Endothelial cell of umbilical vein (primary cell): Measurements from ENCODE around the gene ADRA2A. TPM values are rescaled to one million over a fixed set of nuclear protein-coding genes. Genes with fewer than 3 reads are reported as not detected.

Experiments used
- BruUV-seq: library from RNA; stranded (reverse); fragments of 400-500 nt; replicated peaks from 2 replicates; lab custom pipeline; 2021; lab: Mats Ljungman, UMichigan
- CTCF ChIA-PET: fragments of 300-600, 350-600 bp; sonication (Branson Sonifier 250); formaldehyde crosslinking; loops from one replicate; lab custom pipeline; 2021; ENCODE audit warnings: antibody characterized with exemption, inconsistent platforms; lab: Charles Lee
- POLR2A ChIA-PET: fragments of 300-600, 350-600 bp; sonication (Branson Sonifier 250); formaldehyde crosslinking; loops from one replicate; lab custom pipeline; 2021; ENCODE audit warnings: antibody characterized with exemption, inconsistent platforms; lab: Charles Lee
- DNase-seq: peaks from one replicate; pipeline ENCODE4 v3.0.0-alpha.2; 2011; ENCODE audit warnings: low read depth, low spot score
- FAIRE-seq: peaks from 2 replicates; lab custom pipeline; 2011; peaks lifted over from hg19 to GRCh38; lab: Jason Lieb, UNC
- H2AFZ ChIP-seq: 2 replicates; pipeline ENCODE4 v1.6.0; 2012; ENCODE audit warnings: low read depth, low read length, control low read depth, inconsistent platforms
- H3K27ac ChIP-seq: 2 replicates; pipeline ENCODE4 v1.5.1; 2011; ENCODE audit warnings: low read depth, mild to moderate bottlenecking, control low read depth, low read length, moderate library complexity; ENCODE audit not compliant: insufficient read depth
- H3K27me3 ChIP-seq, 2 experiments: 2 replicates each; pipeline versions ENCODE4 v1.6.0 to v1.6.1; 2011; ENCODE audit warnings: low read length in 2 of 2, mixed read lengths in 1 of 2; ENCODE audit not compliant: control insufficient read depth in 2 of 2, insufficient read depth in 2 of 2
- H3K36me3 ChIP-seq, 2 experiments: 2 replicates in 1 of 2; 3 replicates in 1 of 2; pipeline ENCODE4 v1.5.1; 2011; ENCODE audit warnings: low read length in 2 of 2, mild to moderate bottlenecking in 1 of 2, moderate library complexity in 1 of 2; ENCODE audit not compliant: control insufficient read depth in 2 of 2, insufficient read depth in 2 of 2; ENCODE audit errors: extremely low read depth in 1 of 2
- H3K4me1 ChIP-seq: 3 replicates; pipeline ENCODE4 v1.5.1; 2011; ENCODE audit warnings: mild to moderate bottlenecking, low read length; ENCODE audit not compliant: control insufficient read depth, insufficient read depth; ENCODE audit errors: extremely low read depth
- H3K4me2 ChIP-seq: 2 replicates; pipeline ENCODE4 v1.6.1; 2011; ENCODE audit warnings: low read length, control low read depth, mixed read lengths; ENCODE audit not compliant: insufficient read depth
- H3K4me3 ChIP-seq, 3 experiments: fragments of 200-600 bp in 1 of 3; sonication (generic), shearing (Covaris generic) in 1 of 3; replicated peaks in 1 of 3; 2 replicates each; pipeline ENCODE4 v1.5.1; 2011 to 2016; ENCODE audit warnings: control low read depth in 3 of 3, low read length in 3 of 3, mild to moderate bottlenecking in 2 of 3, inconsistent platforms in 1 of 3, low read depth in 1 of 3, moderate library complexity in 1 of 3; ENCODE audit not compliant: insufficient read depth in 1 of 3
- H3K79me2 ChIP-seq: 2 replicates; pipeline ENCODE4 v1.6.0; 2012; ENCODE audit warnings: low read length, inconsistent platforms; ENCODE audit not compliant: control insufficient read depth, insufficient read depth
- H3K9ac ChIP-seq: replicated peaks from 2 replicates; pipeline ENCODE3; 2011; ENCODE audit warnings: low read length, control low read depth; ENCODE audit not compliant: insufficient read depth; ENCODE audit errors: extremely low read depth
- H3K9me1 ChIP-seq: replicated peaks from 3 replicates; pipeline ENCODE4 v1.6.0; 2011; ENCODE audit warnings: mild to moderate bottlenecking, low read length; ENCODE audit not compliant: control insufficient read depth, insufficient read depth; ENCODE audit errors: extremely low read depth
- H3K9me3 ChIP-seq: replicated peaks from 2 replicates; pipeline ENCODE4 v1.5.1; 2012; ENCODE audit warnings: low read length, inconsistent platforms; ENCODE audit not compliant: control insufficient read depth, insufficient read depth
- H4K20me1 ChIP-seq: replicated peaks from 2 replicates; pipeline ENCODE3; 2011; ENCODE audit warnings: mild to moderate bottlenecking, low read length; ENCODE audit not compliant: control insufficient read depth, insufficient read depth; ENCODE audit errors: extremely low read depth
- CTCF ChIP-seq, 2 donors: IDR thresholded peaks; 1 replicate in 1 of 2; 2 replicates in 1 of 2; pipeline ENCODE4 v1.5.1; 2011; ENCODE audit warnings: low read length in 2 of 2, mild to moderate bottlenecking in 2 of 2, moderate library complexity in 2 of 2, control low read depth in 1 of 2, inconsistent platforms in 1 of 2, low read depth in 1 of 2; ENCODE audit not compliant: insufficient read depth in 1 of 2; ENCODE audit errors: extremely low read depth in 1 of 2
- EZH2 ChIP-seq: IDR thresholded peaks from 2 replicates; pipeline ENCODE4 v1.6.1; 2012; ENCODE audit warnings: borderline replicate concordance, low read depth, mild to moderate bottlenecking, moderate library complexity, low read length, inconsistent platforms; ENCODE audit not compliant: severe bottlenecking
- FOS ChIP-seq: IDR thresholded peaks from 2 replicates; pipeline ENCODE4 v1.6.1; 2011; ENCODE audit warnings: mild to moderate bottlenecking, low read length, moderate library complexity, borderline replicate concordance; ENCODE audit not compliant: insufficient read depth
- GATA2 ChIP-seq: IDR thresholded peaks from 2 replicates; pipeline ENCODE4 v1.7.0; 2011; ENCODE audit warnings: low read depth, mild to moderate bottlenecking, moderate library complexity, mixed read lengths, low read length; ENCODE audit not compliant: insufficient read length, insufficient read depth
- JUN ChIP-seq: IDR thresholded peaks from 2 replicates; pipeline ENCODE4 v1.6.1; 2011; ENCODE audit warnings: borderline replicate concordance, low read depth; ENCODE audit not compliant: insufficient read length, insufficient read depth
- MYC ChIP-seq: IDR thresholded peaks from one replicate; pipeline ENCODE4 v1.6.1; 2011; ENCODE audit warnings: mild to moderate bottlenecking, low read depth, low read length
- POLR2A ChIP-seq: IDR thresholded peaks from 2 replicates; pipeline ENCODE4 v1.6.1; 2012; ENCODE audit warnings: low read depth, mild to moderate bottlenecking, control low read depth, low read length
- POLR2AphosphoS5 ChIP-seq: IDR thresholded peaks from 2 replicates; pipeline ENCODE4 v1.6.1; 2012; ENCODE audit warnings: low read depth, mild to moderate bottlenecking, control low read depth, low read length, moderate library complexity; ENCODE audit not compliant: insufficient read depth
- dilution Hi-C: fragments of 300-500 bp; cut with MboI; formaldehyde crosslinking; loops from one replicate; pipeline ENCODE4 v1.15.0; 2019; ENCODE audit warnings: low sequenced_read_pairs; ENCODE audit not compliant: extremely low pct_ligation_motif_present
- intact Hi-C: fragments of 100-400 bp; cut with micrococcal nuclease; formaldehyde crosslinking; loops from one replicate; pipeline ENCODE4 v1.10.0; 2022
- polyA plus RNA-seq, 4 experiments: library from polyadenylated mRNA; depleted of rRNA in 3 of 4; stranded (reverse) in 3 of 4; unstranded in 1 of 4; fragments of >200 nt; gene quantifications; 2 replicates each; pipeline versions ENCODE4 v1.2.1 to v1.2.3, GENCODE V29; 2011 to 2012; ENCODE audit warnings: missing spikeins in 1 of 4
- total RNA-seq: library from RNA; stranded (reverse); gene quantifications from 2 replicates; pipeline ENCODE4 v1.2.3, GENCODE V29; 2021
- TF ChIP-seq, protein P1 (sequence below): IDR thresholded peaks from 2 replicates; pipeline ENCODE4 v1.6.1; 2011; ENCODE audit not compliant: insufficient read depth, insufficient read length

ADRA2A gene
- total and polyA plus RNA-seq, 2 donors (not counting 3 experiments of a cell fraction or from before 2014, with no cell fraction given) = 0.03 TPM; not detected in 1

DNA sequence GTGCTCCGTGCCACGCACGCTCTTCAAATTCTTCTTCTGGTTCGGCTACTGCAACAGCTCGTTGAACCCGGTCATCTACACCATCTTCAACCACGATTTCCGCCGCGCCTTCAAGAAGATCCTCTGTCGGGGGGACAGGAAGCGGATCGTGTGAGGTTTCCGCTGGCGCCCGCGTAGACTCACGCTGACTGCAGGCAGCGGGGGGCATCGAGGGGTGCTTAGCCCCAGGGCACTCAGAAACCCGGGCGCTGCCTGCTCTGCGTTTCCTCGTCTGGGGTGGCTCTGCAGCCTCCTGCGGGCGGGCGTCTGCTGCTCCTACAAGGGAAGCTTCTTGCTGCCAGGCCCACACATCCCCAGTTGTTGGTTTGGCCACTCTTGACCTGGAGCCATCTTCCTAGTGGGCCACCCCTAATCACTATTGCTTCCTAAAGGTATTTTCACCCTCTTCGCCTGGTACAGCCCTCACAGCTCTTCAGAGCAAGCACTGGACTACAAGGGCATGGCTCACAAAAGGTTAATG, 2.5 kb downstream of the ADRA2A start:
- H2AFZ ChIP-seq = no peak overlapping the region
- ChIA-PET POLR2A (no interaction called here), CTCF (no interaction called here)
- H3K27me3 ChIP-seq = peaks cover 36 to 62% of the 10 kb centered on the region in 2 experiments
- no peak overlapping the region for H3K27ac ChIP-seq
- H4K20me1 ChIP-seq = no peaks in the 10 kb centered on the region
- TF ChIP-seq FOS (no peak), EZH2 (no peak), GATA2 (no peak), POLR2A (no peak), CTCF (IDR thresholded peaks at IDR 0.05; ENCODE audit: extremely low read depth in 1 of 2, insufficient read depth in 1 of 2, low read depth in 1 of 2, low read length in 2 of 2) (no peak), MYC (no peak), JUN (no peak), POLR2AphosphoS5 (no peak)
- TF ChIP-seq, protein P1, sequence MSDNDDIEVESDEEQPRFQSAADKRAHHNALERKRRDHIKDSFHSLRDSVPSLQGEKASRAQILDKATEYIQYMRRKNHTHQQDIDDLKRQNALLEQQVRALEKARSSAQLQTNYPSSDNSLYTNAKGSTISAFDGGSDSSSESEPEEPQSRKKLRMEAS = no peak
- no peak overlapping the region for H3K9ac ChIP-seq
- H3K9me3 ChIP-seq = no peaks in the 10 kb centered on the region
- H3K36me3 ChIP-seq = no peaks in the 10 kb centered on the region
- FAIRE-seq (no peak), DNase-seq (no peak)
- H3K4me1 ChIP-seq = peaks cover 17% of the 10 kb centered on the region
- no TSS peak for BruUV-seq
- H3K4me3 ChIP-seq = no peak overlapping the region
- H3K79me2 ChIP-seq = no peaks in the 10 kb centered on the region
- H3K9me1 ChIP-seq = no peaks in the 10 kb centered on the region
- intact Hi-C loops (loop anchor here (5.0 kb wide), 1 partner anchor 772 kb away; no protein-coding TSS in a partner anchor), dilution Hi-C loops (no loop called here)
- H3K4me2 ChIP-seq = no peak overlapping the region
